HepG2 (cell line): Measurements from ENCODE around the gene NUP85. TPM values are rescaled to one million over a fixed set of nuclear protein-coding genes. Genes with fewer than 3 reads are reported as not detected.

ENCODE experiments used
- BRD4 ChIP-seq: sonication (generic); formaldehyde crosslinking; IDR thresholded peaks from 2 replicates; pipeline ENCODE4 v1.4.0; 2020; ENCODE audit warnings: missing genetic modification reagents
- CBFB ChIP-seq: sonication (generic); formaldehyde crosslinking; IDR thresholded peaks from 2 replicates; pipeline ENCODE4 v1.4.0; 2020; ENCODE audit warnings: missing genetic modification reagents
- ERF ChIP-seq: IDR thresholded peaks from 2 replicates; pipeline ENCODE4 v1.6.1; 2018; ENCODE audit warnings: missing biosample characterization, missing genetic modification reagents
- GATAD1 ChIP-seq: IDR thresholded peaks from 2 replicates; pipeline ENCODE4 v1.6.1; 2016; ENCODE audit warnings: missing genetic modification reagents, missing compliant biosample characterization
- HDAC6 ChIP-seq: fragments of 200-600 bp; sonication (generic); IDR thresholded peaks from 2 replicates; pipeline ENCODE4 v1.7.0; 2017; ENCODE audit warnings: mild to moderate bottlenecking, antibody characterized with exemption, low read length, low read depth
- HMG20B ChIP-seq: conservative IDR thresholded peaks from 2 replicates; pipeline ENCODE4 v1.6.1; 2016; ENCODE audit warnings: missing genetic modification reagents, missing compliant biosample characterization
- IKZF4 ChIP-seq: sonication (generic); formaldehyde crosslinking; IDR thresholded peaks from 2 replicates; pipeline ENCODE4 v1.5.1; 2020; ENCODE audit warnings: borderline replicate concordance, mild to moderate bottlenecking, low read depth, missing genetic modification reagents; ENCODE audit errors: not compliant biosample characterization
- KDM1A ChIP-seq: IDR thresholded peaks from 2 replicates; pipeline ENCODE4 v1.6.1; 2016; ENCODE audit warnings: missing compliant biosample characterization
- MAFG ChIP-seq: sonication (generic); formaldehyde crosslinking; IDR thresholded peaks from 2 replicates; pipeline ENCODE4 v1.5.1; 2020; ENCODE audit warnings: mild to moderate bottlenecking, missing genetic modification reagents
- MEIS1 ChIP-seq: sonication (generic); formaldehyde crosslinking; IDR thresholded peaks from 2 replicates; pipeline ENCODE4 v1.9.0; 2021; ENCODE audit warnings: mild to moderate bottlenecking, missing genetic modification reagents, moderate library complexity, borderline replicate concordance
- NFATC3 ChIP-seq: sonication (generic); formaldehyde crosslinking; IDR thresholded peaks from 2 replicates; pipeline ENCODE4 v1.5.1; 2020; ENCODE audit warnings: mild to moderate bottlenecking, missing genetic modification reagents
- NFE2L2 ChIP-seq: fragments of 150-350 bp; IDR thresholded peaks from 2 replicates; pipeline ENCODE4 v1.6.1; 2014; ENCODE audit warnings: low read length
- SNAI1 ChIP-seq: sonication (generic); formaldehyde crosslinking; IDR thresholded peaks from 2 replicates; pipeline ENCODE4 v1.5.0; 2020; ENCODE audit warnings: mild to moderate bottlenecking, missing genetic modification reagents, borderline replicate concordance
- SOX13 ChIP-seq, 3 experiments: fragments of 450-650 bp in 1 of 3; sonication (generic) in 1 of 3; formaldehyde crosslinking in 1 of 3; IDR thresholded peaks in 2 of 3; conservative IDR thresholded peaks in 1 of 3; 2 replicates each; pipeline versions ENCODE4 v1.5.0 to v1.6.1; 2016 to 2020; ENCODE audit warnings: antibody characterized with exemption in 1 of 3, mild to moderate bottlenecking in 1 of 3, missing compliant biosample characterization in 1 of 3, missing genetic modification reagents in 1 of 3, moderate library complexity in 1 of 3
- SOX6 ChIP-seq, 2 experiments: fragments of 450-650 bp in 1 of 2; sonication (generic) in 1 of 2; formaldehyde crosslinking in 1 of 2; IDR thresholded peaks; 2 replicates each; pipeline versions ENCODE4 v1.4.0 to v1.6.1; 2017 to 2020; ENCODE audit warnings: antibody characterized with exemption in 1 of 2, mild to moderate bottlenecking in 1 of 2, missing genetic modification reagents in 1 of 2
- SRY ChIP-seq: sonication (generic); formaldehyde crosslinking; IDR thresholded peaks from 2 replicates; pipeline ENCODE4 v1.8.0; 2022; ENCODE audit warnings: mild to moderate bottlenecking, missing genetic modification reagents
- TMF1 ChIP-seq: sonication (generic); formaldehyde crosslinking; IDR thresholded peaks from 2 replicates; pipeline ENCODE4 v1.8.1; 2022; ENCODE audit warnings: low read depth, missing genetic modification reagents
- ZBTB7A ChIP-seq: sonication (generic); formaldehyde crosslinking; IDR thresholded peaks from 2 replicates; pipeline ENCODE4 v1.8.0; 2022; ENCODE audit warnings: mild to moderate bottlenecking, missing genetic modification reagents
- ZMAT3 ChIP-seq: sonication (generic); formaldehyde crosslinking; conservative IDR thresholded peaks from 2 replicates; pipeline ENCODE4 v1.7.0; 2021; ENCODE audit warnings: missing genetic modification reagents
- ZNF317 ChIP-seq: sonication (generic); formaldehyde crosslinking; IDR thresholded peaks from 2 replicates; pipeline ENCODE4 v1.5.0; 2020; ENCODE audit warnings: mild to moderate bottlenecking, missing genetic modification reagents
- ZNF343 ChIP-seq: sonication (generic); formaldehyde crosslinking; IDR thresholded peaks from 2 replicates; pipeline ENCODE4 v1.4.0; 2020; ENCODE audit warnings: mild to moderate bottlenecking, missing genetic modification reagents
- ZNF446 ChIP-seq: sonication (generic); formaldehyde crosslinking; IDR thresholded peaks from 2 replicates; pipeline ENCODE4 v1.5.0; 2020; ENCODE audit warnings: mild to moderate bottlenecking, missing genetic modification reagents
- ZNF451 ChIP-seq: sonication (generic); formaldehyde crosslinking; IDR thresholded peaks from 2 replicates; pipeline ENCODE4 v1.5.0; 2020; ENCODE audit warnings: mild to moderate bottlenecking, missing genetic modification reagents
- ZNF557 ChIP-seq: sonication (generic); formaldehyde crosslinking; IDR thresholded peaks from 2 replicates; pipeline ENCODE4 v1.4.0; 2020; ENCODE audit warnings: missing genetic modification reagents
- ZNF577 ChIP-seq: sonication (generic); formaldehyde crosslinking; IDR thresholded peaks from 2 replicates; pipeline ENCODE4 v1.4.0; 2020; ENCODE audit warnings: mild to moderate bottlenecking, low read depth, missing genetic modification reagents, borderline replicate concordance
- ZNF790 ChIP-seq: sonication (generic); formaldehyde crosslinking; IDR thresholded peaks from 2 replicates; pipeline ENCODE4 v1.8.0; 2022; ENCODE audit warnings: missing genetic modification reagents, mild to moderate bottlenecking, borderline replicate concordance
- polyA plus RNA-seq, 8 experiments: library from polyadenylated mRNA; depleted of rRNA in 3 of 8; stranded (reverse) in 7 of 8; unstranded in 1 of 8; fragments of >200 nt; fragmentation: Illumina TruSeq in 4 of 8; extraction: Trizol in 4 of 8; gene quantifications; 2 replicates each; pipeline versions ENCODE4 v1.2.1 to v1.2.3, GENCODE V29; 2011 to 2016; ENCODE audit warnings: low read depth in 4 of 8, missing spikeins in 1 of 8, mixed read lengths in 1 of 8; ENCODE audit not compliant: insufficient read depth in 1 of 8
- total RNA-seq, 5 experiments: library from RNA; depleted of rRNA; stranded (reverse); fragments of >200 nt; fragmentation: Illumina TruSeq; extraction: Trizol; gene quantifications; 2 replicates each; pipeline ENCODE4 v1.2.3, GENCODE V29; 2016; ENCODE audit warnings: low read depth in 1 of 5
- TF ChIP-seq, protein P1 (sequence below): sonication (generic); formaldehyde crosslinking; IDR thresholded peaks from 2 replicates; pipeline ENCODE4 v1.4.0; 2020; ENCODE audit warnings: missing genetic modification reagents, borderline replicate concordance

The NUP85 gene
- total and polyA plus RNA-seq, 2 of the 13 experiments (the other 11 are each of a cell fraction or from before 2014, with no cell fraction given), result 89.1 to 124 TPM

DNA sequence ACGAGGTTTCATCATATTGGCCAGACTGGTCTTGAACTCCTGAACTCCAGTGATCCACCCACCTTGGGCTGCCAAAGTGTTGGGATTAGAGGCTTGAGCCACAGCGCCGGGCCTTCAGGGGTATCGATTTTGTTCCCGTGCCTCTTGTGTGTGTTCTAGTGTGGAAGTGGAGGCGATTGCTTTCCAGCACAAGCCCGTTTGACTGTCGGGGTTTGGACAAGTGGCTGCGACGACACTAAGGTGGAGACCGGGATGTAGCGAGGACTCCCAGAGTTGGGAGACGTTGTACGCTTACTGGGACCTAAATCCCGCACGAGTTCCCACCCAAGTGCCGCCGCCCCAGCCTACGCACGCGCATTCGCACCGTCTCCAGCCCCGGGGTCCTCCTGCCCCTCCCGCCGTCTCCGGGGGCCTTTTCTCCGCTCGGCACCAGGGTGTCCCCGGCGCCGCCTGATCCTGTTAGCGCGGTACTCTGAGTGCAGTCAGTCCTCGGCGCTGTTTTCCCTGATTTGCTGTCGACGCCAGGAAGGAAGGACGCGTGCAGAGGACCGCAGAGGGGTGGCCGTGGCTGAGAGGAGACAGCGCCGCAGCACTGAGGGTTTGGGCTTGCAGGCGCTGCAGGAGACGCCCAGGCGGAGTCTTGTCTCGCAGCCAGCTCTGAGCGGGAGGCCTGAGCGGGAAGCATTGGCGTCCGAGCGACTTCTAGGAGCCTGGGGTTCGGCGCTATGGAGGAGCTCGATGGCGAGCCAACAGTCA is at the start of gene NUP85 (continued):
- TF ChIP-seq, protein P1, sequence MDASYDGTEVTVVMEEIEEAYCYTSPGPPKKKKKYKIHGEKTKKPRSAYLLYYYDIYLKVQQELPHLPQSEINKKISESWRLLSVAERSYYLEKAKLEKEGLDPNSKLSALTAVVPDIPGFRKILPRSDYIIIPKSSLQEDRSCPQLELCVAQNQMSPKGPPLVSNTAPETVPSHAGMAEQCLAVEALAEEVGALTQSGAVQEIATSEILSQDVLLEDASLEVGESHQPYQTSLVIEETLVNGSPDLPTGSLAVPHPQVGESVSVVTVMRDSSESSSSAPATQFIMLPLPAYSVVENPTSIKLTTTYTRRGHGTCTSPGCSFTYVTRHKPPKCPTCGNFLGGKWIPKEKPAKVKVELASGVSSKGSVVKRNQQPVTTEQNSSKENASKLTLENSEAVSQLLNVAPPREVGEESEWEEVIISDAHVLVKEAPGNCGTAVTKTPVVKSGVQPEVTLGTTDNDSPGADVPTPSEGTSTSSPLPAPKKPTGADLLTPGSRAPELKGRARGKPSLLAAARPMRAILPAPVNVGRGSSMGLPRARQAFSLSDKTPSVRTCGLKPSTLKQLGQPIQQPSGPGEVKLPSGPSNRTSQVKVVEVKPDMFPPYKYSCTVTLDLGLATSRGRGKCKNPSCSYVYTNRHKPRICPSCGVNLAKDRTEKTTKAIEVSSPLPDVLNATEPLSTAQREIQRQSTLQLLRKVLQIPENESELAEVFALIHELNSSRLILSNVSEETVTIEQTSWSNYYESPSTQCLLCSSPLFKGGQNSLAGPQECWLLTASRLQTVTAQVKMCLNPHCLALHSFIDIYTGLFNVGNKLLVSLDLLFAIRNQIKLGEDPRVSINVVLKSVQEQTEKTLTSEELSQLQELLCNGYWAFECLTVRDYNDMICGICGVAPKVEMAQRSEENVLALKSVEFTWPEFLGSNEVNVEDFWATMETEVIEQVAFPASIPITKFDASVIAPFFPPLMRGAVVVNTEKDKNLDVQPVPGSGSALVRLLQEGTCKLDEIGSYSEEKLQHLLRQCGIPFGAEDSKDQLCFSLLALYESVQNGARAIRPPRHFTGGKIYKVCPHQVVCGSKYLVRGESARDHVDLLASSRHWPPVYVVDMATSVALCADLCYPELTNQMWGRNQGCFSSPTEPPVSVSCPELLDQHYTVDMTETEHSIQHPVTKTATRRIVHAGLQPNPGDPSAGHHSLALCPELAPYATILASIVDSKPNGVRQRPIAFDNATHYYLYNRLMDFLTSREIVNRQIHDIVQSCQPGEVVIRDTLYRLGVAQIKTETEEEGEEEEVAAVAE (CRISPR knock-in tag), result 0 out of 2 replicates have a peak, but pooled peaks have one; percentile 61
- TF ChIP-seq TMF1 (CRISPR knock-in tag) (peak; percentile 91; the same call in 1 of the 2 replicates), ERF (CRISPR knock-in tag) (peak; percentile 92), GATAD1 (peak; percentile 96), SOX6 (IDR thresholded peaks at IDR 0.05) (no peak), SOX6 (CRISPR knock-in tag; IDR thresholded peaks at IDR 0.05) (peak; percentile 82), SOX13 (IDR thresholded peaks at IDR 0.05) (no peak; the same call in 1 of the 2 replicates), SOX13 (CRISPR knock-in tag; conservative IDR thresholded peaks at IDR 0.05 in 1 of 2, IDR thresholded peaks at IDR 0.05 in 1 of 2) (no peak; a peak in 2 of 4 replicates), ZNF446 (peak; percentile 91), NFATC3 (CRISPR knock-in tag) (no peak; the same call in 1 of the 2 replicates), KDM1A (CRISPR knock-in tag) (no peak), MEIS1 (CRISPR knock-in tag) (peak; percentile 76; the same call in 1 of the 2 replicates), SNAI1 (CRISPR knock-in tag) (0 out of 2 replicates have a peak, but pooled peaks have one; percentile 78), ZNF317 (peak; percentile 63; the same call in 1 of the 2 replicates), ZNF557 (CRISPR knock-in tag) (no peak; the same call in 1 of the 2 replicates), CBFB (peak; percentile 79), ZNF451 (CRISPR knock-in tag) (peak; percentile 91), HMG20B (CRISPR knock-in tag) (no peak; the same call in 1 of the 2 replicates), SRY (CRISPR knock-in tag) (peak; percentile 52; the same call in 1 of the 2 replicates), HDAC6 (peak; percentile 99; the same call in 1 of the 2 replicates), ZNF790 (peak; percentile 75; the same call in 1 of the 2 replicates), ZNF577 (CRISPR knock-in tag) (no peak), BRD4 (CRISPR knock-in tag) (peak; percentile 43; the same call in 1 of the 2 replicates), ZNF343 (CRISPR knock-in tag) (no peak), MAFG (CRISPR knock-in tag) (no peak), ZBTB7A (CRISPR knock-in tag) (no peak), ZMAT3 (CRISPR knock-in tag) (peak; percentile 71; the same call in 1 of the 2 replicates), IKZF4 (CRISPR knock-in tag) (no peak), NFE2L2 (no peak)
